Lower lobe of right lung (tissue), 2 donors: ENCODE measurements around the gene IFITM5. TPM values are rescaled to one million over a fixed set of nuclear protein-coding genes. Genes with fewer than 3 reads are reported as not detected.
"Not testable (repeated sequence)": the region's sequence is repeated elsewhere in the genome, so short reads cannot be mapped to it uniquely, and the experiment has no call there.

ENCODE experiments used
- ATAC-seq, 2 donors: fragments of 200-7000 bp; cut with Tn5 transposase; one replicate each; pipeline ENCODE4 v1.9.1; 2020 to 2022; ENCODE audit warnings: mild to moderate bottlenecking in 2 of 2, moderate library complexity in 2 of 2
- DNase-seq: peaks from one replicate; pipeline ENCODE4 v3.0.0-alpha.2; 2020
- H3K27ac ChIP-seq: fragments of 200-600 bp; one replicate; pipeline ENCODE4 v1.8.0; 2022
- H3K27me3 ChIP-seq: fragments of 200-600 bp; one replicate; pipeline ENCODE4 v1.8.0; 2022; ENCODE audit warnings: low read depth
- H3K36me3 ChIP-seq: fragments of 200-600 bp; one replicate; pipeline ENCODE4 v1.8.0; 2022; ENCODE audit warnings: mild to moderate bottlenecking
- H3K4me1 ChIP-seq: fragments of 200-600 bp; one replicate; pipeline ENCODE4 v1.8.0; 2022
- H3K4me3 ChIP-seq: fragments of 200-600 bp; one replicate; pipeline ENCODE4 v1.8.0; 2022; ENCODE audit warnings: mild to moderate bottlenecking
- H3K9me3 ChIP-seq: fragments of 200-600 bp; one replicate; pipeline ENCODE4 v1.8.0; 2022
- intact Hi-C: fragments of 100-400 bp; cut with DNase I; formaldehyde crosslinking; loops from one replicate; pipeline ENCODE4 v1.11.0; 2022
- total RNA-seq: library from RNA; stranded (reverse); fragmentation: NEBNext Ultra II Directional; extraction: Animal tissue kit (Norgen Biotek cat#: 25700); gene quantifications from one replicate; pipeline ENCODE4 v1.2.1, GENCODE V29; 2021
- TF ChIP-seq, protein P1 (sequence below): fragments of 200-600 bp; IDR thresholded peaks from one replicate; pipeline ENCODE4 v1.8.0; 2022; ENCODE audit warnings: antibody characterized with exemption, mild to moderate bottlenecking
- donor health status: DM: no; HTN: yes; CAD: no; lungs with severe emphysema.

The IFITM5 gene
- total RNA-seq, 1 donor from 2014 or later = not detected

DNA sequence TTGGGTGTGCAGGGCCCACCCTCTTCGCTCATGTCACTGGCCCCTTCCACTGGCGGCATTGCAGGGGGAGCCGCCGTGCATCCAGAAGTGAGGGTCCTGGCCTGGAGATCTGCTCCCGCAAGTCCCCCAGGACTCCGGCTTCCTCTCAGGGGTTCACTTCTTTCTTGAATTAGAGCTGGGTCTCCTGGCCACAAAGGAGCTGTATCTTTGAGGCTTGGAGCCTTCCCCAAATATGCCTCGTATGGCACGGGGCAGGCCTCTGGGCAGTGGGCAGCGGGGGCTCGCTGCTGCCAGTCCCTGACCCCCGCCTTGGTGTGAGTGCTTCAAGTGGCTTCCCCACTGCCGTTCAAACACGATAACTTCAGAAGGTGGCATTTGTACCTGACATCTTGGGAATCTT lies 28.7 kb upstream of the IFITM5 start:
- peaks cover 41% of the 10 kb centered on the region for H3K4me1 ChIP-seq
- DNase-seq (no peak), ATAC-seq (no peak)
- no peaks in the 10 kb centered on the region for H3K27me3 ChIP-seq
- TF ChIP-seq, protein P1, sequence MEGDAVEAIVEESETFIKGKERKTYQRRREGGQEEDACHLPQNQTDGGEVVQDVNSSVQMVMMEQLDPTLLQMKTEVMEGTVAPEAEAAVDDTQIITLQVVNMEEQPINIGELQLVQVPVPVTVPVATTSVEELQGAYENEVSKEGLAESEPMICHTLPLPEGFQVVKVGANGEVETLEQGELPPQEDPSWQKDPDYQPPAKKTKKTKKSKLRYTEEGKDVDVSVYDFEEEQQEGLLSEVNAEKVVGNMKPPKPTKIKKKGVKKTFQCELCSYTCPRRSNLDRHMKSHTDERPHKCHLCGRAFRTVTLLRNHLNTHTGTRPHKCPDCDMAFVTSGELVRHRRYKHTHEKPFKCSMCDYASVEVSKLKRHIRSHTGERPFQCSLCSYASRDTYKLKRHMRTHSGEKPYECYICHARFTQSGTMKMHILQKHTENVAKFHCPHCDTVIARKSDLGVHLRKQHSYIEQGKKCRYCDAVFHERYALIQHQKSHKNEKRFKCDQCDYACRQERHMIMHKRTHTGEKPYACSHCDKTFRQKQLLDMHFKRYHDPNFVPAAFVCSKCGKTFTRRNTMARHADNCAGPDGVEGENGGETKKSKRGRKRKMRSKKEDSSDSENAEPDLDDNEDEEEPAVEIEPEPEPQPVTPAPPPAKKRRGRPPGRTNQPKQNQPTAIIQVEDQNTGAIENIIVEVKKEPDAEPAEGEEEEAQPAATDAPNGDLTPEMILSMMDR = no peak
- H3K36me3 ChIP-seq = no peaks in the 10 kb centered on the region
- intact Hi-C loops = no loop called here
- H3K27ac ChIP-seq = peak overlapping the region; percentile 95
- H3K9me3 ChIP-seq = no peaks in the 10 kb centered on the region
- H3K4me3 ChIP-seq = no peak overlapping the region

DNA sequence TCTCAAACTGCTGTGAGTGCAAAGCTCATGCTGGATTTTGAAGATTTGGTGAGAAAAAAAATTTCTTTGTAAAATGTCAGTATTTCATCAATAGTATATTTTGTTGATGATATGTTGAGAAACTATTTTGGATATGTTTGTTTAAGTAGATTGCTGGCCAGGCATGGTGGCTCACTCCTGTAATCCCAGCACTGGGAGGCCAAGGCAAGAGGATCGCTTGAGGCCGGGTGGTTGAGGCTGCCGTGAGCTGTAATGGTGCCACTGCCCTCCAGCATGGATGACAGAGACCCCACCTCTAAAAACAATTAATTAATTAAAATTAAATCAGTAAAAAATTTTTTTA lies 28.2 kb upstream of the IFITM5 start:
- Histone ChIP-seq H3K4me3 (peak overlapping the region; percentile 28), H3K27ac (peak overlapping the region; percentile 95)
- no peak for ATAC-seq

DNA sequence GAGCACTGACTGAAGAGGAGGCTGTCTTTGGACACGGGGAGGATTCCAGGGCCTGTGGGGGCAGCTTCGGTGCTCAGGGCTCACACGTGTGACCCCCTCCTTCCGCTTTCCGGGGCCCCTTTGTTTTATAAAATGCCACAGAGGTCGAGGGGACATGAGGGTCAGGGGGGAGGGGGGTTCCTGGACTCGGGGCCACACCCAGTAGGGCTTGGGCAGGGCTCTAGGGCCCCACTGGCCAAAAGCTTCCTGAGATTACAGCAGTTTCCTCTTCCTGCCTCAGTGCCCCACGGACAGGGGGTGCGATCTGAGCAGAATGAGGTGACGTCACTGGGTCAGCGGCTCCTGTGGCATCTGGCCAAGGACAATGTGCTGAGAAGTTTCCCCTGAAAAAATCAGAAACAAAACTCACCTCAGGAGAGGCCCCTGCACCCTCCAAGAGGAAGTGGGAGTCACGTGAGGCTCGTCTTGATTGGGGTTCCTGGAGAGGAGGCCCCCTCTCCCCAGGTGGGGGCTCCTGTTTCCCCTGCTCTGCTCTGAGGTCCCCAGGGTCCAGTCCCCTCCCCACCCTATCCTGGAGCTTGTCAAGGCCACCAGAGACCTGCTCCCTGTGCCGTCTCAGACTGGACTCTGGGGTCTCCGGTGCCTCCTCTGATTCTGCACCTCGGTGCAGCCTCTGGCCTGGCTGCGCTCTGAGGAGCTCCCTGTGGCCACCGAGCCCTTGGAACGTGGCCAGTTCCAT lies 27.7 kb upstream of the IFITM5 start:
- TF ChIP-seq, protein P1 = no peak
- Histone ChIP-seq H3K4me1 (peaks cover 41% of the 10 kb centered on the region), H3K27me3 (no peaks in the 10 kb centered on the region), H3K4me3 (peak overlapping the region; percentile 28), H3K36me3 (no peaks in the 10 kb centered on the region), H3K9me3 (no peaks in the 10 kb centered on the region), H3K27ac (peak overlapping the region; percentile 95)
- DNase-seq (peak; percentile 88), ATAC-seq (peak; percentile 88 to 90)
- intact Hi-C loops = no loop called here

More for the DNA sequence above, 28.2 kb upstream of the IFITM5 start:
- H3K36me3 ChIP-seq = no peaks in the 10 kb centered on the region
- TF ChIP-seq, protein P1 = no peak
- H3K9me3 ChIP-seq = no peaks in the 10 kb centered on the region
- H3K4me1 ChIP-seq = peaks cover 41% of the 10 kb centered on the region
- no peaks in the 10 kb centered on the region for H3K27me3 ChIP-seq
- intact Hi-C loops = no loop called here
- DNase-seq = no peak

DNA sequence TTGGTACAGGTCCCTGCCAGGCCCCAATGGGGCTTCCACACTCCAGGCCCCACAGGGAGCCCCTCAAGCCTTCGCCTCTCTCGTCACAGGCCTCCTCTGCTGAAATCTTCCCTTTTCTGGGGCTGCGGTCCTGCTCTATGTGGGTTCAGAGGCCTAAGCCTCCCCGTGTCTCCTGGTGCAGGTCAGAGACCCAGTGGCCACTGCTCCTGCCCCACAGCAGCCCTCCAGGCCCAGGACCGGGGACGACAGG lies 27.2 kb upstream of the IFITM5 start:
- peak overlapping the region; percentile 28 for H3K4me3 ChIP-seq
- H3K27me3 ChIP-seq = no peaks in the 10 kb centered on the region
- TF ChIP-seq, protein P1 = no peak
- no peaks in the 10 kb centered on the region for H3K9me3 ChIP-seq
- intact Hi-C loops = no loop called here
- peak overlapping the region; percentile 95 for H3K27ac ChIP-seq
- DNase-seq (no peak), ATAC-seq (no peak)
- peaks cover 41% of the 10 kb centered on the region for H3K4me1 ChIP-seq
- no peaks in the 10 kb centered on the region for H3K36me3 ChIP-seq

DNA sequence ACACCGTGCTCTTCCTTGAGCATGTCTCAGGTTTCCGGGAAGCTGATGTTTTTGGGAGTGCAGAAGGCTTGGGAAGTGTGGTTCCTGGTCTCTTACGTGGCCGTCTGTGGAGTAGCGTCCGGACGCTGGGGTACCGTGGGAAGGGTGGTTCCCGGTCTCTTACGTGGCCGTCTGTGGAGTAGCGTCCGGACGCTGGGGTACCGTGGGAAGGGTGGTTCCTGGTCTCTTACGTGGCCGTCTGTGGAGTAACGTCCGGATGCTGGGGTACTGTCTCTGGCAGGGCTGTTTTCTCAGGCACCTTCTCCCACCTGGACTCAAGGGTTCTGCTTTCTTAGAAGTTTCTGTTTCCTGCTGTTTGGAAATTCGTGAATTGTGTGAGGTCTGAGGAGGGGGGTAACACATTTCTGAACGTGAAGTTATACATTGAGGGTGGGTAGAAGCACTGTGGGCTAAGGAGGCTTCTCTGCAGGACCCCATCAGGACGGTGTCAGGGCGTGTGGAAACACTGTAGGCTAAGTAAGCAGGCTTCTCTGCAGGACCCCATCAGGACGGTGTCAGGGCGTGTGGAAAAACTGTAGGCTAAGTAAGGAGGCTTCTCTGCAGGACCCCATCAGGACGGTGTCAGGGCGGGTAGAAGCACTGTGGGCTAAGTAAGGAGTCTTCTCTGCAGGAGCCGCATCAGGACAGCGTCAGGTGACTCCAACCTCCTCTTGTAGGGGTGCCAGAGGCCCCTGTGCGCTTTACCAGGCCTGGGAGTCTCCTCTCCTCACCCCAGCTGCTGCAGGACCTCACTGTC lies 26.7 kb upstream of the IFITM5 start:
- DNase-seq (no peak), ATAC-seq (peak in 1 of 2 donors; percentile 3)
- Histone ChIP-seq H3K9me3 (no peaks in the 10 kb centered on the region), H3K36me3 (no peaks in the 10 kb centered on the region), H3K27me3 (no peaks in the 10 kb centered on the region), H3K4me3 (peak overlapping the region; percentile 28), H3K27ac (peak overlapping the region; percentile 95), H3K4me1 (peaks cover 41% of the 10 kb centered on the region)
- TF ChIP-seq, protein P1 = no peak
- intact Hi-C loops = no loop called here

DNA sequence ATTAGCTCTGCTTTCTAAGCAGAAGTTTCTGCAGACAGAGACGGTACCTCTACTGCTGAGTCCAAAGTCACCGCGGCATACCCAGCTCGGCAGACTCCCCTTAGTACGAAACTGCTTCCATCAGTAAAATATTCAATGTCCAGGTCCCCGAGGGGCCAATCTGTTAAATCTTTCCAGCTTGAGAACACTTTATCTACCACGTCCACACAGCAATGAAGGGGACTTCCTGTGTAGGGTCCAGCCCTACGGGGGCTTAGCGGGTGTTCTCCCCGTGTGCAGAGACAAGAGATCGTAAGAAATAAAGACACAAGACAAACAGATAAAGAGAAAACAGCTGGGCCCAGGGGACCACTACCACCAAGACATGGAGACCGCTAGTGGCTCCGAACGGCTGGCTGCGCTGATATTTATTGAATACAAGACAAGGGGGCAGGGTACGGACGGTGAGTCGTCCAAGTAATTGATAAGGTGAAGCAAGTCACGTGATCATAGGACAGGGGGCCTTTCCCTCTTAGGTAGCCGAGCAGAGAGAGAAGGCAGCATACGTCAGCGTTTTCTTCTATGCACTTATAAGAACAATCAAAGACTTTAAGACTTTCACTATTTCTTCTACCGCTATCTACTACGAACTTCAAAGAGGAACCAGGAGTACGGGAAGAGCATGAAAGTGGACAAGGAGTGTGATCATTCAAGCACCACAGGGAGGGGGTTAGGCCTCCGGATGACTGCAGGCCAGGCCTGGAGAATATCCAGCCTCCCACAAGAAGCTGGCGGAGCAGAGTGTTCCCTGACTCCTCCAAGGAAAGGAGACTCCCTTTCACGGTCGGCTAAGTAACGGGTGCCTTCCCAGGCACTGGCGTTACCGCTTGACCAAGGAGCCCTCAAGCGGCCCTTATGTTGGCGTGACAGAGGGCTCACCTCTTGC lies 25.5 kb upstream of the IFITM5 start:
- ATAC-seq, H3K4me3 ChIP-seq, H3K9me3 ChIP-seq, DNase-seq, H3K36me3 ChIP-seq, intact Hi-C loops, H3K27me3 ChIP-seq: not testable (repeated sequence)
- peak overlapping the region; percentile 95 for H3K27ac ChIP-seq
- H3K4me1 ChIP-seq = peaks cover 41% of the 10 kb centered on the region
